SK-N-SH (cell line): Measurements from ENCODE around the gene SLC23A3. TPM values are rescaled to one million over a fixed set of nuclear protein-coding genes. Genes with fewer than 3 reads are reported as not detected.

Source experiments
- CTCF ChIA-PET: fragments of 300-600, 350-600 bp; formaldehyde crosslinking; extraction: SDS; loops from one replicate; lab custom pipeline; 2021; lab: Yijun Ruan, JAX
- POLR2A ChIA-PET: fragments of 350-600 bp; sonication (Branson Sonifier 250); formaldehyde crosslinking; extraction: SDS; loops from one replicate; lab custom pipeline; 2020; ENCODE audit warnings: antibody characterized with exemption, inconsistent platforms; lab: Yijun Ruan, JAX
- DNase-seq: peaks from one replicate; pipeline ENCODE4 v3.0.0; 2012
- H2AFZ ChIP-seq: fragments of 200-600 bp; sonication (generic); 2 replicates; pipeline ENCODE4 v1.8.1; 2016; ENCODE audit warnings: antibody characterized with exemption, mild to moderate bottlenecking, low read depth
- H3F3A ChIP-seq: fragments of 200-600 bp; sonication (generic); replicated peaks from 2 replicates; pipeline ENCODE3; 2016; ENCODE audit warnings: antibody characterized with exemption, mild to moderate bottlenecking; ENCODE audit not compliant: insufficient read depth
- H3K27ac ChIP-seq, 2 experiments: fragments of 200-500 bp in 1 of 2; fragments of 200-600 bp in 1 of 2; sonication (Bioruptor generic) in 1 of 2; sonication (generic), shearing (Covaris generic) in 1 of 2; 2 replicates each; pipeline versions ENCODE4 v1.5.1 to v1.6.1; 2014 to 2016; ENCODE audit warnings: low read depth in 2 of 2, inconsistent platforms in 1 of 2, low read length in 1 of 2, mild to moderate bottlenecking in 1 of 2, mixed read lengths in 1 of 2
- H3K27me3 ChIP-seq: fragments of 200-600 bp; sonication (generic), shearing (Covaris generic); 2 replicates; pipeline ENCODE4 v1.6.1; 2016; ENCODE audit warnings: mixed run types; ENCODE audit not compliant: insufficient read depth
- H3K36me3 ChIP-seq, 2 experiments: fragments of 200-500 bp in 1 of 2; fragments of 200-600 bp in 1 of 2; sonication (Bioruptor generic) in 1 of 2; sonication (generic) in 1 of 2; replicated peaks in 1 of 2; 2 replicates each; pipeline versions ENCODE3 to v1.5.1; 2014 to 2016; ENCODE audit warnings: low read length in 1 of 2, mild to moderate bottlenecking in 1 of 2; ENCODE audit not compliant: insufficient read depth in 2 of 2, control insufficient read depth in 1 of 2
- H3K4me1 ChIP-seq, 2 experiments: fragments of 200-500 bp in 1 of 2; fragments of 200-600 bp in 1 of 2; sonication (Bioruptor generic) in 1 of 2; sonication (generic), shearing (Covaris generic) in 1 of 2; 2 replicates each; pipeline versions ENCODE4 v1.5.1 to v1.6.1; 2014 to 2016; ENCODE audit warnings: low read depth in 1 of 2, low read length in 1 of 2, mixed run types in 1 of 2; ENCODE audit not compliant: insufficient read depth in 2 of 2, control insufficient read depth in 1 of 2
- H3K4me2 ChIP-seq: fragments of 200-600 bp; sonication (generic), shearing (Covaris generic); 2 replicates; pipeline ENCODE4 v1.6.1; 2017; ENCODE audit warnings: mixed run types
- H3K4me3 ChIP-seq, 2 experiments: fragments of 200-500 bp in 1 of 2; fragments of 200-600 bp in 1 of 2; sonication (Bioruptor generic) in 1 of 2; sonication (generic), shearing (Covaris generic) in 1 of 2; 2 replicates each; pipeline versions ENCODE4 v1.5.1 to v1.8.1; 2014 to 2016; ENCODE audit warnings: low read depth in 2 of 2, inconsistent platforms in 1 of 2, low read length in 1 of 2, mild to moderate bottlenecking in 1 of 2, mixed read lengths in 1 of 2, moderate library complexity in 1 of 2
- H3K79me2 ChIP-seq: fragments of 200-600 bp; sonication (generic); 2 replicates; pipeline ENCODE4 v1.8.1; 2017; ENCODE audit warnings: mild to moderate bottlenecking; ENCODE audit not compliant: insufficient read depth
- H3K9ac ChIP-seq: fragments of 200-600 bp; sonication (generic); 2 replicates; pipeline ENCODE4 v1.6.1; 2017; ENCODE audit warnings: mixed run types
- H3K9me2 ChIP-seq: fragments of 200-600 bp; sonication (generic); 2 replicates; pipeline ENCODE4 v1.6.1; 2017; ENCODE audit warnings: mixed run types
- H3K9me3 ChIP-seq: fragments of 200-600 bp; sonication (generic); 2 replicates; pipeline ENCODE4 v1.6.1; 2017; ENCODE audit warnings: mixed run types, mild to moderate bottlenecking, moderate library complexity
- H4K20me1 ChIP-seq: fragments of 200-600 bp; sonication (generic); 2 replicates; pipeline ENCODE4 v1.6.1; 2017; ENCODE audit warnings: mild to moderate bottlenecking, mixed run types; ENCODE audit not compliant: insufficient read depth
- FOSL2 ChIP-seq: IDR thresholded peaks from 2 replicates; pipeline ENCODE4 v1.4.0; 2012; ENCODE audit warnings: low read depth, mild to moderate bottlenecking, moderate library complexity, borderline replicate concordance
- FOXJ3 ChIP-seq: sonication (generic); formaldehyde crosslinking; IDR thresholded peaks from 2 replicates; pipeline ENCODE4 v1.5.1; 2020; ENCODE audit warnings: mild to moderate bottlenecking, missing genetic modification reagents
- FOXM1 ChIP-seq: IDR thresholded peaks from 2 replicates; pipeline ENCODE4 v1.4.0; 2012; ENCODE audit warnings: low read depth, mild to moderate bottlenecking
- GATA2 ChIP-seq: sonication (generic); formaldehyde crosslinking; IDR thresholded peaks from 2 replicates; pipeline ENCODE4 v1.5.0; 2020; ENCODE audit warnings: mild to moderate bottlenecking, missing genetic modification reagents
- MXI1 ChIP-seq: IDR thresholded peaks from 2 replicates; pipeline ENCODE4 v1.6.1; 2012; ENCODE audit warnings: mild to moderate bottlenecking, low read depth, low read length, improper control_type of control experiment
- NFIC ChIP-seq: IDR thresholded peaks from 2 replicates; pipeline ENCODE4 v1.4.0; 2012; ENCODE audit warnings: borderline replicate concordance
- NRF1 ChIP-seq: IDR thresholded peaks from 2 replicates; pipeline ENCODE4 v1.6.1; 2012; ENCODE audit warnings: low read depth, mild to moderate bottlenecking, low read length
- POLR2AphosphoS5 ChIP-seq: IDR thresholded peaks from 2 replicates; pipeline ENCODE4 v1.6.1; 2012; ENCODE audit warnings: low read depth, low read length
- RAD21 ChIP-seq: IDR thresholded peaks from 2 replicates; pipeline ENCODE4 v1.6.1; 2012; ENCODE audit warnings: mild to moderate bottlenecking, low read length
- TCF12 ChIP-seq: IDR thresholded peaks from 2 replicates; pipeline ENCODE4 v1.4.0; 2012
- TEAD4 ChIP-seq: IDR thresholded peaks from 2 replicates; pipeline ENCODE4 v1.4.0; 2012; ENCODE audit warnings: mild to moderate bottlenecking, borderline replicate concordance; ENCODE audit not compliant: insufficient read depth
- YY1 ChIP-seq: IDR thresholded peaks from 2 replicates; pipeline ENCODE4 v1.4.0; 2012; ENCODE audit warnings: low read depth, mild to moderate bottlenecking
- WGBS: methylation state at CpG from one replicate; pipeline ENCODE4 v1.1.6; 2017; ENCODE audit warnings: low lambda C conversion rate; 5-methylcytosine and 5-hydroxymethylcytosine counted together
- polyA plus RNA-seq, 3 experiments: library from polyadenylated mRNA; depleted of rRNA; stranded (reverse); fragments of >200 nt; gene quantifications; 2 replicates each; pipeline ENCODE4 v1.2.3, GENCODE V29; 2012
- TF ChIP-seq, protein P1 (sequence below): fragments of 150-350 bp; IDR thresholded peaks from 2 replicates; pipeline ENCODE4 v1.6.1; 2016; ENCODE audit warnings: mild to moderate bottlenecking, low read depth, low read length
- TF ChIP-seq, protein P2 (sequence below): fragments of 200-600 bp; sonication (generic); IDR thresholded peaks from 2 replicates; pipeline ENCODE4 v1.6.1; 2017; ENCODE audit warnings: antibody characterized with exemption, mild to moderate bottlenecking, moderate library complexity
- TF ChIP-seq, protein P3 (sequence below): fragments of 150-350 bp; IDR thresholded peaks from 2 replicates; pipeline ENCODE4 v1.6.1; 2017; ENCODE audit warnings: antibody characterized with exemption, low read length, low read depth, borderline replicate concordance
- TF ChIP-seq, protein P4 (sequence below): IDR thresholded peaks from 2 replicates; pipeline ENCODE4 v1.4.0; 2012; ENCODE audit warnings: low read depth

Gene SLC23A3
- polyA plus RNA-seq, 1 of the 3 experiments (the other 2 are of a cell fraction) = 2.1 TPM

DNA sequence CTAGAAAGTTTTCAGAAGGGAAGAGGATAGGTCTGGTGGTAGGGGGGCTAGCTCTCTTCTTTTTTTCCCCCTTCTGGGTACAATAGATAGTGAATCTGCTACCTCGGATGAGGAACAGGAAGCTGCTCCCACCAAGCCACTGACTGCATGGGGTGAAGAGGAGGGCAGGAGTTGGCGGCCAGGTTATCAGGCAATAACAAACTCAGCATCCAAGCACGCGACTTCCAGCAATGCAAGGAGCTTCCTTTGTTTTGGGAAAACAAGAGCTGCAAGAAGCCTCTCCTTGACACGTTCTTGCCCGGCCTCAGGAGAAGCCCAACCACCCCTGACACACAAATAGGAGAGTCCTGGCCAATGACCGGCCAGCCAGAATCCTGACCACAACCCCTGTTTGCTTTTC lies 41.4 kb downstream of the SLC23A3 start:
- Histone ChIP-seq H3K79me2 (no peaks in the 10 kb centered on the region), H4K20me1 (no peaks in the 10 kb centered on the region), H3K36me3 (no peaks in the 10 kb centered on the region), H3K4me1 (no peaks in the 10 kb centered on the region; a peak in 1 of 4 replicates), H3K27ac (no peak overlapping the region), H3K9ac (no peak overlapping the region), H3K4me3 (no peak overlapping the region), H3K9me2 (no peaks in the 10 kb centered on the region), H2AFZ (no peak overlapping the region), H3K4me2 (no peak overlapping the region), H3F3A (no peaks in the 10 kb centered on the region), H3K27me3 (no peaks in the 10 kb centered on the region), H3K9me3 (no peaks in the 10 kb centered on the region)
- 95% methylated on average over 7 of the region's 7 CpGs for WGBS
- DNase-seq = no peak
- CTCF ChIA-PET = interaction anchor here (0.8 to 8.2 kb wide), 9 partner anchors 8 to 231 kb away, joined by 3 to 70 read pairs (median 7); partner anchors contain the start of gene NHEJ1
- POLR2A ChIA-PET = no interaction called here
- no peak for TF ChIP-seq POLR2AphosphoS5
- no peak for TF ChIP-seq FOXJ3 (CRISPR knock-in tag)
- TF ChIP-seq, protein P1, sequence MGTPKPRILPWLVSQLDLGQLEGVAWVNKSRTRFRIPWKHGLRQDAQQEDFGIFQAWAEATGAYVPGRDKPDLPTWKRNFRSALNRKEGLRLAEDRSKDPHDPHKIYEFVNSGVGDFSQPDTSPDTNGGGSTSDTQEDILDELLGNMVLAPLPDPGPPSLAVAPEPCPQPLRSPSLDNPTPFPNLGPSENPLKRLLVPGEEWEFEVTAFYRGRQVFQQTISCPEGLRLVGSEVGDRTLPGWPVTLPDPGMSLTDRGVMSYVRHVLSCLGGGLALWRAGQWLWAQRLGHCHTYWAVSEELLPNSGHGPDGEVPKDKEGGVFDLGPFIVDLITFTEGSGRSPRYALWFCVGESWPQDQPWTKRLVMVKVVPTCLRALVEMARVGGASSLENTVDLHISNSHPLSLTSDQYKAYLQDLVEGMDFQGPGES = no peak
- TF ChIP-seq, protein P2, sequence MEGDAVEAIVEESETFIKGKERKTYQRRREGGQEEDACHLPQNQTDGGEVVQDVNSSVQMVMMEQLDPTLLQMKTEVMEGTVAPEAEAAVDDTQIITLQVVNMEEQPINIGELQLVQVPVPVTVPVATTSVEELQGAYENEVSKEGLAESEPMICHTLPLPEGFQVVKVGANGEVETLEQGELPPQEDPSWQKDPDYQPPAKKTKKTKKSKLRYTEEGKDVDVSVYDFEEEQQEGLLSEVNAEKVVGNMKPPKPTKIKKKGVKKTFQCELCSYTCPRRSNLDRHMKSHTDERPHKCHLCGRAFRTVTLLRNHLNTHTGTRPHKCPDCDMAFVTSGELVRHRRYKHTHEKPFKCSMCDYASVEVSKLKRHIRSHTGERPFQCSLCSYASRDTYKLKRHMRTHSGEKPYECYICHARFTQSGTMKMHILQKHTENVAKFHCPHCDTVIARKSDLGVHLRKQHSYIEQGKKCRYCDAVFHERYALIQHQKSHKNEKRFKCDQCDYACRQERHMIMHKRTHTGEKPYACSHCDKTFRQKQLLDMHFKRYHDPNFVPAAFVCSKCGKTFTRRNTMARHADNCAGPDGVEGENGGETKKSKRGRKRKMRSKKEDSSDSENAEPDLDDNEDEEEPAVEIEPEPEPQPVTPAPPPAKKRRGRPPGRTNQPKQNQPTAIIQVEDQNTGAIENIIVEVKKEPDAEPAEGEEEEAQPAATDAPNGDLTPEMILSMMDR = no peak
- TF ChIP-seq, protein P3, sequence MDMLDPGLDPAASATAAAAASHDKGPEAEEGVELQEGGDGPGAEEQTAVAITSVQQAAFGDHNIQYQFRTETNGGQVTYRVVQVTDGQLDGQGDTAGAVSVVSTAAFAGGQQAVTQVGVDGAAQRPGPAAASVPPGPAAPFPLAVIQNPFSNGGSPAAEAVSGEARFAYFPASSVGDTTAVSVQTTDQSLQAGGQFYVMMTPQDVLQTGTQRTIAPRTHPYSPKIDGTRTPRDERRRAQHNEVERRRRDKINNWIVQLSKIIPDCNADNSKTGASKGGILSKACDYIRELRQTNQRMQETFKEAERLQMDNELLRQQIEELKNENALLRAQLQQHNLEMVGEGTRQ = no peak
- TF ChIP-seq FOSL2 = no peak
- no peak for TF ChIP-seq TCF12
- TF ChIP-seq, protein P4, sequence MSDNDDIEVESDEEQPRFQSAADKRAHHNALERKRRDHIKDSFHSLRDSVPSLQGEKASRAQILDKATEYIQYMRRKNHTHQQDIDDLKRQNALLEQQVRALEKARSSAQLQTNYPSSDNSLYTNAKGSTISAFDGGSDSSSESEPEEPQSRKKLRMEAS = no peak
- TF ChIP-seq NRF1 = no peak
- no peak for TF ChIP-seq YY1
- TF ChIP-seq RAD21 = no peak
- no peak for TF ChIP-seq FOXM1
- no peak for TF ChIP-seq MXI1
- TF ChIP-seq GATA2 (CRISPR knock-in tag) = no peak
- TF ChIP-seq TEAD4 = no peak
- TF ChIP-seq NFIC = no peak
